Calu3 (cell line): ENCODE results near the gene STT3A. TPM values are rescaled to one million over a fixed set of nuclear protein-coding genes. Genes with fewer than 3 reads are reported as not detected.

Experiments used
- BruUV-seq: library from RNA; stranded (reverse); fragments of 400-500 nt; replicated peaks from 2 replicates; lab custom pipeline; 2021; lab: Mats Ljungman, UMichigan
- CTCF ChIA-PET: fragments of 300-600 bp; sonication (Branson Sonifier 250); formaldehyde crosslinking; loops from one replicate; lab custom pipeline; 2022; ENCODE audit warnings: antibody characterized with exemption; lab: Charles Lee
- DNase-seq: peaks from one replicate; pipeline ENCODE4 v3.0.0; 2022
- H3K27ac Mint-ChIP-seq: one replicate; pipeline ENCODE4 v1.8.0; 2022; ENCODE audit warnings: mixed read lengths; ENCODE audit not compliant: unreplicated experiment
- H3K27me3 Mint-ChIP-seq: one replicate; pipeline ENCODE4 v1.8.0; 2022; ENCODE audit warnings: mixed read lengths; ENCODE audit not compliant: unreplicated experiment
- H3K36me3 Mint-ChIP-seq: one replicate; pipeline ENCODE4 v1.8.0; 2022; ENCODE audit warnings: mild to moderate bottlenecking, moderate library complexity, mixed read lengths; ENCODE audit not compliant: insufficient read depth, unreplicated experiment
- H3K4me1 Mint-ChIP-seq: one replicate; pipeline ENCODE4 v1.8.0; 2022; ENCODE audit warnings: mild to moderate bottlenecking, low read depth, mixed read lengths; ENCODE audit not compliant: unreplicated experiment
- H3K4me3 Mint-ChIP-seq: one replicate; pipeline ENCODE4 v1.8.0; 2022; ENCODE audit warnings: mild to moderate bottlenecking, low read depth, moderate library complexity, mixed read lengths; ENCODE audit not compliant: unreplicated experiment
- H3K9me3 Mint-ChIP-seq: one replicate; pipeline ENCODE4 v1.8.0; 2022; ENCODE audit warnings: low read depth, mixed read lengths; ENCODE audit not compliant: unreplicated experiment
- intact Hi-C: fragments of 100-400 bp; cut with micrococcal nuclease; formaldehyde crosslinking; loops from one replicate; pipeline ENCODE4 v1.10.0; 2022; ENCODE audit not compliant: unreplicated experiment
- total RNA-seq: library from RNA; stranded (reverse); gene quantifications from 2 replicates; pipeline ENCODE4 v1.2.3, GENCODE V29; 2022
- TF ChIP-seq, protein P1 (sequence below): fragments of 200-600 bp; IDR thresholded peaks from one replicate; pipeline ENCODE4 v1.8.0; 2022; ENCODE audit warnings: antibody characterized with exemption; ENCODE audit not compliant: unreplicated experiment

STT3A gene
- total RNA-seq, 1 experiment from 2014 or later: 168 TPM

GRCh38 chr11:125587480-125587879 is 5.2 kb upstream of the STT3A start:
- Mint-ChIP-seq H3K27ac (no peak overlapping the region), H3K36me3 (peaks cover 26% of the 10 kb centered on the region), H3K4me1 (peaks cover 9% of the 10 kb centered on the region), H3K9me3 (no peaks in the 10 kb centered on the region), H3K27me3 (no peaks in the 10 kb centered on the region), H3K4me3 (no peak overlapping the region)
- CTCF ChIA-PET: no interaction called here
- no TSS peak for BruUV-seq
- DNase-seq: no peak
- TF ChIP-seq, protein P1, sequence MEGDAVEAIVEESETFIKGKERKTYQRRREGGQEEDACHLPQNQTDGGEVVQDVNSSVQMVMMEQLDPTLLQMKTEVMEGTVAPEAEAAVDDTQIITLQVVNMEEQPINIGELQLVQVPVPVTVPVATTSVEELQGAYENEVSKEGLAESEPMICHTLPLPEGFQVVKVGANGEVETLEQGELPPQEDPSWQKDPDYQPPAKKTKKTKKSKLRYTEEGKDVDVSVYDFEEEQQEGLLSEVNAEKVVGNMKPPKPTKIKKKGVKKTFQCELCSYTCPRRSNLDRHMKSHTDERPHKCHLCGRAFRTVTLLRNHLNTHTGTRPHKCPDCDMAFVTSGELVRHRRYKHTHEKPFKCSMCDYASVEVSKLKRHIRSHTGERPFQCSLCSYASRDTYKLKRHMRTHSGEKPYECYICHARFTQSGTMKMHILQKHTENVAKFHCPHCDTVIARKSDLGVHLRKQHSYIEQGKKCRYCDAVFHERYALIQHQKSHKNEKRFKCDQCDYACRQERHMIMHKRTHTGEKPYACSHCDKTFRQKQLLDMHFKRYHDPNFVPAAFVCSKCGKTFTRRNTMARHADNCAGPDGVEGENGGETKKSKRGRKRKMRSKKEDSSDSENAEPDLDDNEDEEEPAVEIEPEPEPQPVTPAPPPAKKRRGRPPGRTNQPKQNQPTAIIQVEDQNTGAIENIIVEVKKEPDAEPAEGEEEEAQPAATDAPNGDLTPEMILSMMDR: no peak
- intact Hi-C loops: no loop called here

- H3K27me3 Mint-ChIP-seq: no peaks in the 10 kb centered on the region
- CTCF ChIA-PET: no interaction called here
- BruUV-seq: no TSS peak
- no peaks in the 10 kb centered on the region for H3K9me3 Mint-ChIP-seq
- H3K27ac Mint-ChIP-seq: peak overlapping the region; percentile 87
- H3K4me3 Mint-ChIP-seq: peak overlapping the region; percentile 47
- H3K36me3 Mint-ChIP-seq: peaks cover 34% of the 10 kb centered on the region
- DNase-seq: no peak
- TF ChIP-seq, protein P1: no peak
- intact Hi-C loops: no loop called here
- H3K4me1 Mint-ChIP-seq: peaks cover 9% of the 10 kb centered on the region
These were observed 4.1 kb upstream of the STT3A start for GRCh38 chr11:125588505-125588904.

GRCh38 chr11:125591649-125592304 is 875 bp upstream of the STT3A start:
- H3K4me3 Mint-ChIP-seq: peak overlapping the region; percentile 99
- intact Hi-C loops: no loop called here
- TSS peak; percentile 98 for BruUV-seq

DNA sequence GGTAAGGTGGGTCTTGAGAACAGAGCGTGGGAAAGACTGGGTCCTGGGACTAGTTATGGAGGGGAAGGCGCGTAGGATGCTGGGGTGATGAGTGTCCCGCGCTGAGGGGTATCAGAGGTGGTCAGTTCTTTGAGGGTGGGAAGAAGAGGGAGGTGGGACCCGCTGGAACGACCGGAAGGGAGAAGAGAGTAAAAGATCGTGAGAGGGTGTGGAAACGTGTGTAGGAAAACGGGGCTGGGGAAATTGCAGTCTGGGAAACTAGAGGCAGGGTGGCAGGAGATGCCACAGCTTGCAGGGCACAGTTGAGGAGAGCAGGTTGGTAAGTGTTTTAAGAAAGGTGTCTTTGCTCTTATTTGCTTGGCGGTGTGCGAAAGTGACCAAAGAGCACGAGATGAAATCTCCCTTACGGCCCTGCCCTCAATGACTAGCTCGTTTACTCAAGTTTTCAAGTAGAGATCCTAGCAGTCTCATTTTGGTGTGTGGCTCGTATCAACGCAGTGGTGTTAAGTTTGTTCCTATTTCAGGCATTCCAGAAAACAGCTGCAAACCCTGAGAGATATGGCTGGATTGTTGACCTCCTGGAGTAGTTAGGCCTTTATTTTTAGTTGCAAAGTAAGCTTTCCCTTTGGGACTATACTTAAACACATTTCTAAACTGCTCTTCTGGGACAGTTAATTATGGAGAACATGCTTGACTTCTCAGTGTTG is 615 bp downstream of the STT3A start:
- no peak for DNase-seq
- no TSS peak for BruUV-seq
- peak overlapping the region; percentile 100 for H3K27ac Mint-ChIP-seq
- no peaks in the 10 kb centered on the region for H3K27me3 Mint-ChIP-seq
- H3K4me1 Mint-ChIP-seq: peaks cover 15% of the 10 kb centered on the region
- CTCF ChIA-PET: interaction anchor here (1.0 kb wide), 2 partner anchors 32 to 33 kb away, joined by 3 to 4 read pairs; partner anchors contain the start of gene CHEK1
- TF ChIP-seq, protein P1: no peak
- H3K9me3 Mint-ChIP-seq: no peaks in the 10 kb centered on the region
- intact Hi-C loops: no loop called here
- H3K36me3 Mint-ChIP-seq: peaks cover 52% of the 10 kb centered on the region
- peak overlapping the region; percentile 99 for H3K4me3 Mint-ChIP-seq

More at GRCh38 chr11:125591649-125592304, 875 bp upstream of the STT3A start:
- Mint-ChIP-seq H3K9me3 (no peaks in the 10 kb centered on the region), H3K36me3 (peaks cover 38% of the 10 kb centered on the region), H3K4me1 (peaks cover 19% of the 10 kb centered on the region), H3K27ac (peak overlapping the region; percentile 100), H3K27me3 (no peaks in the 10 kb centered on the region)
- peak; percentile 24 for DNase-seq
- TF ChIP-seq, protein P1: no peak
- CTCF ChIA-PET: interaction anchor here (1.0 kb wide), 2 partner anchors 33 to 35 kb away, joined by 3 to 4 read pairs; partner anchors contain the start of gene CHEK1
